SK-N-SH (cell line): ENCODE results near the gene SIGLEC15.

Experiments used
- CTCF ChIP-seq: fragments of 200-600 bp; sonication (generic); IDR thresholded peaks from 2 replicates; pipeline ENCODE4 v1.6.1; 2017; ENCODE audit warnings: antibody characterized with exemption, mild to moderate bottlenecking, moderate library complexity
- EP300 ChIP-seq, 2 experiments: IDR thresholded peaks; 2 replicates each; pipeline versions ENCODE4 v1.4.0 to v1.6.1; 2012; ENCODE audit warnings: borderline replicate concordance in 1 of 2, low read depth in 1 of 2, low read length in 1 of 2
- FOXJ3 ChIP-seq: sonication (generic); formaldehyde crosslinking; IDR thresholded peaks from 2 replicates; pipeline ENCODE4 v1.5.1; 2020; ENCODE audit warnings: mild to moderate bottlenecking, missing genetic modification reagents
- GATA2 ChIP-seq: sonication (generic); formaldehyde crosslinking; IDR thresholded peaks from 2 replicates; pipeline ENCODE4 v1.5.0; 2020; ENCODE audit warnings: mild to moderate bottlenecking, missing genetic modification reagents
- MXI1 ChIP-seq: IDR thresholded peaks from 2 replicates; pipeline ENCODE4 v1.6.1; 2012; ENCODE audit warnings: mild to moderate bottlenecking, low read depth, low read length, improper control_type of control experiment
- NRF1 ChIP-seq: IDR thresholded peaks from 2 replicates; pipeline ENCODE4 v1.6.1; 2012; ENCODE audit warnings: low read depth, mild to moderate bottlenecking, low read length
- RAD21 ChIP-seq: IDR thresholded peaks from 2 replicates; pipeline ENCODE4 v1.6.1; 2012; ENCODE audit warnings: mild to moderate bottlenecking, low read length
- RFX5 ChIP-seq: IDR thresholded peaks from 2 replicates; pipeline ENCODE4 v1.6.1; 2012; ENCODE audit warnings: mild to moderate bottlenecking, improper control_type of control experiment, low read length
- YY1 ChIP-seq: IDR thresholded peaks from 2 replicates; pipeline ENCODE4 v1.4.0; 2012; ENCODE audit warnings: low read depth, mild to moderate bottlenecking

- no peak for TF ChIP-seq CTCF
- TF ChIP-seq RFX5, result no peak
- no peak for TF ChIP-seq MXI1
- no peak for TF ChIP-seq RAD21
- TF ChIP-seq EP300 (IDR thresholded peaks at IDR 0.05; ENCODE audit: borderline replicate concordance in 1 of 2, low read depth in 1 of 2, low read length in 1 of 2), result no peak
- no peak for TF ChIP-seq NRF1
- TF ChIP-seq FOXJ3 (CRISPR knock-in tag), result no peak
- no peak for TF ChIP-seq YY1
- no peak for TF ChIP-seq GATA2
Observed at GRCh38 chr18:45870419-45870818, 44.9 kb downstream of the SIGLEC15 start.
